ENCODE measurements around the gene LRCH4.
"Not testable (repeated sequence)": the region's sequence is repeated elsewhere in the genome, so short reads cannot be mapped to it uniquely, and the experiment has no call there.

Gene LRCH4

DNA sequence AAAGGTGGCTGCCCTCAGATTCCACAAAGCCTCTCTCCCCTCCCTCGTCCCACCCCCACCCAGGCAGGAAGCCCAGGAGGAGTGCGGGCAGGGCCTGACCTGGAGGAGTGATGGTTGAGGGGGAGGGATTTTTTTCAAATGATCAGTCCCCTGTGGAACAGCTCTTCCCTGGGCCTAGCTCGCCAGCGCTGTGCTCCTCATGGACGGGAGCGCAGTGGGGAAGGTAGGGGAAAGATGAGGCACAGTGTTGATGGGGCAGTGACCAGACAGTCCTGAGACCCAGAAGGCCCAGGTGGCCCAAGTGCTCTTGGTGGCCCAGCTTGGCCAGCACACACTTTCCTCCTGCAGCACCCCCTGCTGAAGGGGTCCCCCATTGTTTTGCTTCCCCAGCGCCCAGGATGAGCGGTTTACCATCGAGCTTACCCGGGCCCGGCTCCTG is 20.8 kb downstream of the LRCH4 start:
- no peak for DNase-seq

DNA sequence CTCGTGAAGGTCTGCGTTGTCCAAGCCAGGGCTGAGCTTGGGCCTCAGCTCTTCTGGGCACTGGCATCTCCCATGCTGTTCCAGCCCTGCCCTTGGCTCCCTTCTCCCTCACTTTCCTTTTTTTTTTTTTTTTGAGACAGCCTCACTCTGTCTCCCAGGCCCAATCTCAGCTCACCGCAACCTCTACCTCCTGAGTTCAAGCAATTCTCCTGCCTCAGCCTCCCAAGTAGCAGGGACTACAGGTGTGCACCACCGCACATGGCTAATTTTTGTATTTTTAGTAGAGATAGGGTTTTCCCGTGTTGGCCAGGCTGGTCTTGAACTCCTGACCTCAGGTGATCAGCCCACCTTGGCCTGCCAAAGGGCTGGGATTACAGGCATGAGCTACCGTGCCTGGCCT is 21.5 kb downstream of the LRCH4 start:
- not testable (repeated sequence) for DNase-seq

DNA sequence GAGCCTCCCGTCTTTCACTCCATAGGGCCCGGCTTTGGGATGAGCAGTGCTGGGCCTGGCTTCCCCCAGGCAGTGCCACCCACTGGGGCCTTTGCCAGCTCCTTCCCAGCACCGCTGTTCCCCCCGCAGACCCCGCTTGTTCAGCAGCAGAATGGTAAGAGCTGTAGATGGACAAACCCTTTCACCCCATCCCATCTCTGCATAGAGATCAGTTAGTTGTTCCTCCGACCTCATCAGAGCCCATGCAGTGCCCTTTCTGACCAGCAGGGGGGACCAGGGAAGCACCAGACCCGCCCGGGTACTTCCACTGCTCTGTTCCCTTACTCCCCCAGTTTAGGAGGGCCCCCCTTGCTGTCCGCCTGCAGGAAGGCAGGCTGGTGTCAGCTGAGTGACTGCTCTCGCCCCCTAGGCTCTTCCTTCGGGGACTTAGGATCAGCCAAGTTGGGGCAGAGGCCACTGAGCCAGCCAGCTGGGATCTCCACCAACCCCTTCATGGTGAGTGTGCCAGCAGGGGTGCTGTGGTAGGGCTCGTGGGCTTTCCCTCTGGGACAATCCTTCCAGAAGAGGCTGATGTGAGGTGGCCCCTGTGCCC is 22.0 kb downstream of the LRCH4 start:
- DNase-seq: peak; percentile 76 to 89

DNA sequence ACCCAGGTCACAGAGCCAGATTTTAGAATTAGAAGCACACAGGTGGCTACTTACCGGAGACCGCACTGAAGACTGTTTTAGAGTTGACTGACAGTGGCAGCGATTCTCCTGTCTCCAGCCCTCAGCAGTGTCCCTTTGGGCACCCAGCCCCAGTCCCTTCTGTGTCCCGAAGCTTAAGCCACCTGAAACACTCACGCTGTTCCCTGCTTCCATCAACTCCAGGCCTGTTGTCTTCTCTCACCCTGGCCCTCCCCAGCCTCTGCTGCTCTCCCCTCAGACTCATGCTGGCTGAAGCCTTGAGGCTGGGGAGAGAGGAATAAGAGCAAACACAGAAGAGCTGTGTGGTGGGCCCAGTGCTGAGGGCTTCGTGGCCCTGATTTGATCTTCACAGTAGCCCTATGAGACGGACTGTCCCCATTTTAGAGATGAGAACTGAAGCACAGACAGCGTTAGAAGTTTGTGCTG is 22.8 kb downstream of the LRCH4 start:
- DNase-seq: no peak

DNA sequence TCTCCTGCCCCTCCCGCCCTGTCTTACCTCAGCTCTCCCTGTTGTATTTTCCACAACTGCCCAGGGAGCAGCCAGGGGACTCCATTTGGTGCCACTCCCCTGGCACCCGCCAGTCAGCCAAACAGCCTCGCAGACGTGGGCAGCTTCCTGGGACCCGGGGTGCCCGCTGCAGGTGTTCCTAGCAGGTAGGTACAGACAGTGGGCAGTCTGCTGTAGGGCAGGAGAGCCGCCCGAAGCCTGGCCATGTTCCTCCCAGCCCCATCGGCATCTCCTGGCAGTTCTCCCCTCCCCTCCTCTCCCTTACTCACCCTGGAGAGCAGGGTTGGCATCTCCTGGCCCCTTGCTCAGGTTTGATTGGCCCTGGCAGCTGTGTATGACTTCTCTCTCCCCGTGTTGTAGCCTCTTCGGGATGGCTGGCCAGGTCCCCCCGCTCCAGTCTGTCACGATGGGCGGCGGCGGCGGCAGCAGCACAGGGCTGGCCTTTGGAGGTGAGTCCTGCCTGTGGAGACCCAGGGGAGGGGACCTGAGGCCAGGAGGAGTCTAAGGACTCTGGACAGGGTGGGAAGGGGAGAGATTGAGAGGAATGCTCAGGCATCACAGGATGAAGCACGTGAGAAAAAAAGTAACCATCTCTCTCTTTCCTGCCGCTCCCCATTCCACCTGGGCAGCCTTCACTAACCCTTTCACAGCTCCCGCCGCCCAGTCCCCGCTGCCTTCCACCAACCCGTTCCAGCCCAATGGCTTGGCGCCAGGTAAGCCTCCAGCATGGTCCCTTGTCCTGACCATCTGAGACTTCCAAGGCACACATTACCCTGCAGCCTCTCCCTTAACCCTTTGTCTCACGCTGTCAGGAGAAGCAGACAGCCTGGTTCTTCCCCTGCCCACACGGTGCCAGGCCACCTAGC is 23.5 kb downstream of the LRCH4 start:
- no peak for DNase-seq

DNA sequence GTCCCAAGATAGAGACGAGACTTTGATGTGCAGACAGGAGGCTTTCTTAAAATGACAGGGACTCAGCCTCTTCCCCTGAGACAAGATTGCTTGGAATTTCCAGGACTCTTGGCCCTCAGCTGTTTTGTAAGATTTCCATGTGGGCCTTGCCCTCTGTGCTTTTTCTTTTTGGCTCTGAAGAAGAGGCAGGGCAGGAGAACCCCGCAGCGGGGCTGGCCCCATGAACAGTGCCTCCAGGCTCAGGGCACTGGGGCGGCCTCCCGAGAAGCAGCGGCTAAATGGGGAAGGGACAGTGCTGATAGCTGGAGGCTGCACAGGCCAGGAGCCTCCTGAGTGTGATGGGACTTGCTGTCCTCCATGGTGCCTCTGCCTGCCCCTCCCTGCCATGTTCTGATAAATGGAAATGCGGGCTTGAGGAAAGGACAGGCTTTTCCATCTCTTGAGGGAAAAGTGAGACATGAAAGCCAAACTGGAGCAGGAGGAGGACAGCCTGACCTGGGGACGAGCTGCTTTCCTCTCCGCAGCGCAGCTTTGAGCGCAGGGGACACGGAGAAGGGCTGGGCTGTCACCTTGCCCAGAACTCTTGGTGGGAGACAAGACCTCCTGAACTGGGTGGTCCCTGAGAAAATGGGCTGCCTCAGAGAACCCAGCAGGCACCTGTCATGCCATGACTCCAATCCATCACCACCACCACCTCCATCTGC is 24.3 kb downstream of the LRCH4 start:
- DNase-seq: no peak

DNA sequence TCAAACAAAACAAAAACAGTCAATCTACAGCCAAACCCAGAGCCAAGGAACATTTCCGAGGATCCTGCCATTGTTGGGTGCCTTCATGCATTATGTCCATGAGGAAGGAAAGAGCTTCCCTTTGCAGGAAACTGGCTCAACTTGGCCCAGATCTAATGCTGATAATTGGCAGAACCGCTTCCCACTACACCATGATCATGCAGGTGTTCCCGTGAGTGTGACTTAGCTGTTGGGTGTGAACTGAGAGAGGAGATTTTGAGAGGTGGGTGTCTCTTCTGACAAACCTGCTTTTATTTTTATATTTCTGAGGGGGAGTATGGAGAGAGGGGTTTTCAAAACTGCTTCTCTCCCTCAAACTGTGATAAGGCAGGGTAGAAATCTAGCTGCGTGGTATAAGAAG is 26.8 kb downstream of the LRCH4 start:
- DNase-seq: no peak

DNA sequence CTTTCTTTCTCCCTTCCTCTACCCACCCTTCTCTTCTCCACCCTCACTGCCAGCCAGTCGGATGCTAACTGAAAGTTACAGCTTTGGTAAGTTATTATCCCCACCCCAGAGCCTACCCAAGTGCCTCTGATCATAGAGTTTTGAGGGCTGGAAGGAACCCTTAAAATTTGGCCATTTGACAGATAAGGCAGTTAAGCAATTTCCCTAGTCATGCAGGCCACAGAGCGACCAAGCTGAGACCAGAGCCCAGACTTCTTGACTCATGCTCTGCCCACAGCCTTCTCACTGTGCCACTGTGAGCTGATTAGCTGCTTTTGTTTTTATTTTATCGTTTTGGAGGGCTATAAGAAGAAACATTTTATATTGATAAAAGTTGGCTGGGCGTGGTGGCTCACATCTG is 29.4 kb downstream of the LRCH4 start:
- no peak for DNase-seq

DNA sequence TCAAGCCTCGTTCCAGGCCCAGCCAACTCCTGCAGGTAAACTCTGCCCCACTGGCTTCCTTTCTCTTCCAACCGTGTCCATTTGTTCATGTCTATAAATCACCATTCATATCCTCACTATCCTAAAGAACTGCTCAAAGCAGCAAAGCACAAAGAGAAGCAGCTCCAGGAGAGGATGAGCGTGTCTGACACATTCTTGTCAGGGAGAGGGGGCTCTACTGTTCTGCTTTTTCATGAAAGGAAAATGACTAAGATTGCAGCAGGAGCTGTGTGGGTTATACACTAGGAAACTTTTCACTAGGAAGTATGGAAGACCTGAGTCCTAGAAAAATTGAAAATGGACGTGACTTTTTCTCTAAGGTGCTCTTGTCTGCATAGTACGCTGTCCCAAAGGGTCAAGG is 30.2 kb downstream of the LRCH4 start:
- no peak for DNase-seq

DNA sequence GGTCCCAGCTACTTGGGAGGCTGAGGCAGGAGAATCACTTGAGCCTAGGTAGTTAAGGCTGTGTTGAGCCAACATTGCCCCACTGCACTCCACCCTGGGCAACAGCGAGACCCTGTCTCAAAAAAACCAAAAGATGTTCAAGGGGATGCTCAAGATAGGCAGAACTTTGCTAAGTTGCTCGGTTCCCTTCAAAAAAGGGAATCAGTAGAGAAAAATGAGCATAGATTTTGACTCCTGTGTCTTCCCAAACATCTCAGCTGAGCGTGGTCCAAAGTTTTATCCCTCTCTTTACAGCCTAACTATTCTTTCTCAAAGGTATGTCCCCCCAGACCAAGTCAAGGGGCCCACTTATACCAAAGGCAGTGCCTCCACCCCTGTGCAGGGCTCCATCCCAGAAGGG is 32.9 kb downstream of the LRCH4 start:
- DNase-seq: no peak

DNA sequence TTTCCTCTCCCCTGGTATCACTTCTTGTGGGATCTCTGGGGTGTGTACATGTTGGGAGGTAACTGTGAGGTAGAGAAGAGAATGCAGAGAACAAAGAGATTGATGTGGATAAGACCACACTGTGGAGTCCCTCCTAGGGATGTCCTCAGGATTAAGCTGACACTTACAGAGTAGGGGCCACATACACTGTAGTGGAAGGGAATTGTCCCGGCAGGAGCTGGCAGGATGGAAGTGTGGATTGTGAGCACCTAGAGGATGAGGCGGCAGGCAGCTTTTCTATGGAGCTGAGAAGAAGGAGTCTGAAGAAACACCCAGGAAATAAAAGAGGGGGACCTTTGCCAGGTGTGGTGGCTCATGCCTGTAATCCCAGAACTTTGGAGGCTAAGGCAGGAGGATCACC is 33.4 kb downstream of the LRCH4 start:
- no peak for DNase-seq

DNA sequence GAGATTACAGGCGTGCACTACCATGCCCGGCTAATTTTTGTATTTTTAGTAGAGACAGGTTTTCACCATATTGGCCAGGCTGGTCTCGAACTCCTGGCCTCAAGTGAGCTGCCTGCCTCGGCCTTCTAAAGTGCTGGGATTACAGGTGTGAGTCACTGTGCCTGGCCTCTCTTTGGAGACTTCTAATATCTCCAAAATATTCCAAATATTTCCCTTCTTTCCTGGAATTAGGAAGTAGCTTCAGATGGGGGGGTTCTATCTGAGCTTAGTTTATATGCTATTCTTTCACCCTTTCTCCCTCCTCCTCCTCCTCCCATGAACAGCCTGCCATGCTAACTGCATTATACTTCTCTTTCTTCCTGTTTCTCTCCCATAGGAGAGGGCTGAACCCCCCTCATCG is 37.5 kb downstream of the LRCH4 start:
- DNase-seq: not testable (repeated sequence)

DNA sequence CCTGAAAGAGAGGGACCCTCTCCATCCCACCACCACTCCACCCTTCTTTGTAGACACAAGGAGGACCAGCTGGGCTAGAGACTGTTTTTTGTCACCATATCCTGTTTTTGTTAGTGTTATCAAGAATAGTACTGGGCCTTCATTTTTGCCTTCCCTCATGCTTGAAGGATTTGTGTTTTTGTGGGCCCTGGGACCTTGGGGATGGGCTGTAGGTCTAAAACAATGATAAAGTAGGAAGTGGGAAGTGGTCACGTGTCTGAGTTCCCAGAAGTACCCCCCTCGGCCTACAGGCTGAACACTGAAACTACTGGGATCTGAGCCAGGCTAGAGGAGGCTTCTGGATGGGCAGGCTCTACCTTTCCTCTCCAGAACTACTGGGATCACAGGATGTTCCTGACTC is 38.1 kb downstream of the LRCH4 start:
- no peak for DNase-seq

DNA sequence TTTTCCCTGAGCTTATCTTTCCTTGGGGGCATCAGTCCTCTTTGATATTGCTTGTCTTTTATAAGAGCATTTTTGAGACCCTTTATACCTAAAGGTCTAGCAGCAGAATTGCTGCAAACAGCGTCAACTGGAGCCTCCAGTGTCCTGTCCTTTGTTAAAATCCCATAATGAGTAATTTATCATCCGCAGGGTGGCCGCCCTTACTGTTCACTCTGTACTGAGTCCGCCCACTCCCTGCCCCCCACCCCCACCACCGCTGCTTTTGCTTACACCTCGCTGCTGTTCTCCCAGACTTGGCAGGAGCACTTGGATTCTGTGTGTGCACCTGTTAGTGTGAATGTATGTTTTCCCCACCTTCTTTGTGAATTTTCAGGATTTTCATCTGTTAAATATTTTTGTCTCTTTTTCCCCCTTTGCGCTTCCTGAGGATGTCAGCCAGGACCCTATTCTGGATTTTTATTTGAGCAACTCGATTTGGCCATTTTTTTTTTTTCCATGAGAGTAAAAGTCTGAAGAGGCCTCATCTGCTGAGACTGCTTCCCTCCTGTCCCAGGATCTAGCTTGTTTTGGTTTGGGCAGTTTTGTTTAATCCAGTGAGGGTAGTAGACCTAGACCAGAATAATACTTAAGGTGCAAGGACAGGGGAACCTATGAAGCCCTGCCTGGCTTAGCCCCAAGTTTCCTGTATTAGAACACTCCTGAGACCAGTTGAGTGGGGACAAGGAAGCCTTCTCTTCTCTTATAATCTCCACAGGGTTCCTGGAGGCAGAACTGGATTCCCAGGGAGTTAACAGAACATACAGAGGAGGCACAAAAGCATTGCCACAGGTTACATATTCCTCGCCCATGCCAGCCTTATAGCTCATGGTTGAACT is 38.8 kb downstream of the LRCH4 start:
- DNase-seq: no peak

DNA sequence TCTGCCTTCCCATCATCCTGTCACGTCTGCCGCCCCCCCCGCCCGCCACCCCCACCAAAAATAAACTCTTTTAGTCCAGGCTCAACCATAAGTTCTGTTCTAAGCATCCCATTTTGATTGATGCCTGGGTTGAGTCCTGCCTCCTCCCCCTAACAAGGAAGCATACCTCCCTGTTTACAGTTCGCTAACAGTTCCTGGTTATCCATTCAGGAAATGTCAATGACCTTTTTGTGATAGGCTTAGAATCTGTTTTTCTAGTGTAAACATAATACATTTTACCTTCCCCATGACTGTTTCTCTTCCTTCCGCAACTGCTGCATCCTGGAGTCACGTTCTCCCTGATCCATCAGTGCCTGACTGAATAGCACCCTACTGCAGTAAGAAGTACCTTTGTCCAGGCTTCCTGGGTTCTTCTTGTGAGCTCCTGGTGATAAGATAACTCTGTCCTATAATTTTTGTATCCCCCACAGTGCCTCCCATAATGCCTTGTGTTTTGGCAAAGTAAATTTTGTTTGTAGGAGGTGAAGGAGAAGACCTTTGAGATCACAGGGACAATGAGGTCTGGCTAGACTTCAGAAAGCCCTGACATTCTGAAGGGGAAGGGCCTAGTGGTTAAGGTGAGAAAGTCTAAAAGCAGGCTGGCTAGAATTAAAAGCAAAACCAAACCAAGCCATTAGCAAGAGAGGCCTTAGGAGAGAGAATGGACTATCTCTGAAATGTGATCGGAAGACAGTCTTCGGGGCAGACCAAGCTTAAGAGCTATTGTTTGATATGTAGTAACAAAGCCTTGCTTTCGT is 39.6 kb downstream of the LRCH4 start:
- DNase-seq: no peak

DNA sequence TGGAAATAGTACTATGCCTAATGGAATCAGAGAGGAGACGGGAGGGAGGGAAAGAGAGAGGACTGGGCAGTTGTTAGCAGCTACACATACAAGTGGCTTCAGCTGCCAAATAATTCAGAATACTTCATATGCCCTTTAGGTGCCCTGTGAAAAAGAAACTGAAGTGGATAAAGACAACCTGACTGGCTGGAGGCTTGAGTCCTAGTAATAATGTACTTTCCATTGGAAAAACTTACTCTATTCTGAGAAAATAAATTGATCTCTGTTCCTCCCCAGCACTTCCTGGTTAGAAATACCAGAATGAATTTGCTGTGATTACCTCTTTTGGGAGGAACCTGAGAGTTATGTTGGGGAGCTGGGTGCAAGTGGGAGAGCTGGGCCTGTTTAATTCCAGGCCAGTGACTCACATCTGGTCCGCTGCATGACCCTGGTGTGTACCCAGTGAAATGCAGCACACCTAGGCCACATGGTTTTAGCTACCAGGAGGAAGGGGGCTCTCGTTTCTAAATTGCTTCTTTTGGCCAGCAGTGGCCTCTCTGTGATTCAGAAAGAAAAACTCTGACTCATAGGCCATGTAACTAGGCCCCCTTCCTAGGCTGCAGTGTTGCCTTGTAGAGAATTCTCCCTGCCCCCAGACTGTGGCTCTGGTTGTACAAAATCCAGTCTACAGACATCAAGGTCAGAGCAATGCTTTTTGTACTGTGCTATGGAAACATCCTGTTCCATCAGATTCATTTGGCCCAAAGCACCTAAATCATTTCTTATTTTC is 40.4 kb downstream of the LRCH4 start:
- peak; percentile 46 to 54 for DNase-seq

DNA sequence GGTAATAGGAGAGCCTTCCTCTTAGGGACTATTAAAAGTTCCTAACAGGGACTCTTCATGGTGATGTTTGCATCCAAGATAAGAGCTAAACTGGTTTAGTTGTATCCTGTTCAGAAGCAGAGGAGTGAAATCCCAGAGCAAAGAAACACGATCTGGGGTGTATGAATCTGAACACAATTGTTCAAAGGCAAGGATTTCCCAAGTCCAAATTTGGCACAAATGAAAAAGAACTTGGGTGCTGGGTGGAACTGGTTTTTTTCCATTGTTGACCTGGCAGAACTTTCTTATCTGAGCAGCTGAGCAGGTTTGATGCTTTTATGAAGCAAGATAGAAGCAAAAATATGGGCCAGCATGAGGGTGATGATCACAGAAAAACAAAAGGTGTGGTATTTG is 41.0 kb downstream of the LRCH4 start:
- DNase-seq: no peak

DNA sequence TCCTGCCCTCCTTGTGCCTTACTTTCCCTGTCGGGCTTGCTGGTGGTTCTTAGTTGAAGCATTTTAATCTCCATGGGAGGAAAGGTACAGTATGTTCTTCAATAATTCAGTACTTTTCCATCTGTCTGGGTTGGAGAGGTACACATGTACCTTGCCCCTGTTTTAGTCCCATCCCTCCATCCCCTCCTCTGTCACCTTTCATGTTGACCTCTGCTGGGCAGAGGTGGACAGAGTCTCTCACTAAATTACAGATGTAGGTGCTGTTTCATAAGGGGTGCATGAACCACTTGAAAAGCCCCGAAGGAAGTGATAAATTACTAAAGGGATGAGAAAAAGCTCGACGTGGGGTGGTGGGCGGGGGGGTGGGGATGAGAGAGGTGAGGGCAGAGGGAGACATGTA is 41.5 kb downstream of the LRCH4 start:
- no peak for DNase-seq

DNA sequence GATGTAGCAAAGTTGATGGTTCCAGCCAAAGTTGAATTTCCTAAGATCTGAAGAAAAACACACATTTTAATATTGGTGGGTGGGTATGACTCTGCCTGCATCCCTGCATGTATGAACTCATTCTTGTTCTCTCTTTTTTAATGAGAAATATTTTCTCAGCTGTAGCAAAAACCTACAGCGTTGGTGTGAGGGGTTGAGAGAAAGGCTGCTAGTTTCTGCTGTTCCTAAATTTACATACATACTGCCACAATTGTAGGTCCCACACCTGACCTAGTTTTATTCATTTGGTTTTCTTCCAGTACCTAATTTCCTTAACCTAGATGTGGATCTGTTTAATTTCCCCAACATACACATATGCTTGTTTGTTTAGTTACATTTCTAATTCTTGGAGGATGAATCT is 42.3 kb downstream of the LRCH4 start:
- no peak for DNase-seq

DNA sequence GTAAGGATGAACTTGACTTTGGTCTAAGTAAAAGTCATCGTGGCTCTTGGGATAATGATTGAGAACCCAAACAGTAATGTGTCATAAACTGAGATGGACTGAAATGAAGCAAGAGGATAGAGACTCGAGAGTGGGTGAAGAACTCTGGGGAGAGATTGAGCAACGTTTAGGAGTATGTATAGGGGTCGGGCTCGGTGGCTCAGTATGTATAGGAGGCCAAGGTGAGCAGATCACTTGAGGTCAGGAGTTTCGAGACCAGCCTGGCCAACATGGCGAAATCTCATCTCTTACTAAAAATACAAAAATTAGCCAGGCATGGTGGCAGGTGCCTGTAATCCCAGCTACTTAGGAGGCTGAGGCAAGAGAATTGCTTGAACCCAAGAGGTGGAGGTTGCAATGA is 44.6 kb downstream of the LRCH4 start:
- not testable (repeated sequence) for DNase-seq

DNA sequence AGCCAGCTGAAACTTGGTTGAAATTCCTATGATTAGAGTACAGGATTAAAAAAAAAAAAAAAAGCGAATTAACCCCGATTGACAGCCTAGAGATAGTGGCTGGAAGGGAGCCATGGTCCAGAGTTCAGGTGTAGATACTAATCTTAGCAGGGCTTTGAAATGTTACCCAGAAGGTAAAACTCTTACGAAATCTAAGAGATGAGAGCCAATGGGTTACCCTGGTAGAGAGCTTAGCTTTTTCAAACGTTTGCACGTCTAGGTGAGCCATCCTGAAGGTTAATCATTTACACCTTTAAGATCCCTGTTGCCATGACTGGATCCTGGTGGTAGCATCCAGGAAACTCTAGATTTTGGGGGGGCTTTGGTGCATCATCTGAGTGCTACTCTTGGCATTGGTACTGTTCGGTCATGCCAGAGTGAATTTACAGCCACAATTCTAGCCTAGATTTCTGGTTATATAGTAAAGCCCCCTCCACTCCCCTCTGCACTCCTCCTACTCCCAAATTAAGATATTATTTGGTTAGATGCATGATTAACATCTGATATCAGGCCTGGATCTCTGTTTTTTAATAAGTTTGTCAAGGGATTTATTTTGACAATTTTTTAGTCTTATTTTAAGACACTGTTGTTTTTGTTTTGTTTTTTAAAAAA is 45.7 kb downstream of the LRCH4 start:
- no peak for DNase-seq

Measured in activated CD4-positive, alpha-beta T cell treated with anti-CD3 and anti-CD28 coated beads for 4 hours (primary cell).